NCI-H2227 treated with DMSO at 0.1 percent for 48 hours (cell line): ENCODE data around the gene NPDC1.
A peak's percentile ranks its signal among the peaks of the same experiment; 100 is the strongest.
"Not testable (repeated sequence)": the region's sequence is repeated elsewhere in the genome, so short reads cannot be mapped to it uniquely, and the experiment has no call there.

Experiments
- DNase-seq: peaks from one replicate; lab custom pipeline; 2025; lab: John Stamatoyannopoulos, UW

The NPDC1 gene

GRCh38 chr9:137075275-137075775 is 29.3 kb upstream of the NPDC1 start:
- no peak for DNase-seq

GRCh38 chr9:137074657-137075274 is 28.8 kb upstream of the NPDC1 start:
- DNase-seq = no peak

- no peak for DNase-seq
These were observed 28.0 kb upstream of the NPDC1 start for GRCh38 chr9:137073992-137074399.

- no peak for DNase-seq
These were observed 25.3 kb upstream of the NPDC1 start for GRCh38 chr9:137071282-137071681.

GRCh38 chr9:137070906-137071275 is 24.9 kb upstream of the NPDC1 start:
- no peak for DNase-seq

- peak; percentile 74 for DNase-seq
These were observed 24.4 kb upstream of the NPDC1 start, which contains the start of gene SAPCD2 for GRCh38 chr9:137070201-137070905. Gene SAPCD2 (minus strand): TSS chr9:137070557. CDS start chr9:137070460, 97 bp downstream.

- DNase-seq = no peak
These were observed 23.6 kb upstream of the NPDC1 start for GRCh38 chr9:137069508-137070091.

- DNase-seq = no peak
These were observed 22.8 kb upstream of the NPDC1 start for GRCh38 chr9:137068539-137069507.

GRCh38 chr9:137067860-137068538 is 22.0 kb upstream of the NPDC1 start:
- DNase-seq = peak; percentile 8

GRCh38 chr9:137066096-137066861 is 20.3 kb upstream of the NPDC1 start:
- DNase-seq = no peak

GRCh38 chr9:137065336-137065967 is 19.5 kb upstream of the NPDC1 start:
- no peak for DNase-seq

GRCh38 chr9:137064880-137065164 is 18.8 kb upstream of the NPDC1 start:
- DNase-seq = no peak

- no peak for DNase-seq
These were observed 18.3 kb upstream of the NPDC1 start for GRCh38 chr9:137064027-137064879.

GRCh38 chr9:137063311-137064026 is 17.5 kb upstream of the NPDC1 start:
- no peak for DNase-seq

- not testable (repeated sequence) for DNase-seq
These were observed 16.8 kb upstream of the NPDC1 start for GRCh38 chr9:137062798-137063197.

- no peak for DNase-seq
These were observed 16.4 kb upstream of the NPDC1 start for GRCh38 chr9:137062384-137062783.

- DNase-seq = no peak
These were observed 12.7 kb upstream of the NPDC1 start for GRCh38 chr9:137058521-137059234.

- DNase-seq = no peak
These were observed 11.6 kb upstream of the NPDC1 start for GRCh38 chr9:137057545-137057944.
